ENCODE measurements around the gene UBR2. TPM values are rescaled to one million over a fixed set of nuclear protein-coding genes. Genes with fewer than 3 reads are reported as not detected.

Gene UBR2
- total and polyA plus RNA-seq, 7 donors, result 9.4 to 40.2 (median 33.6) TPM

GRCh38 chr6:42720739-42721138 lies 156.9 kb downstream of the UBR2 start:
- ATAC-seq, result no peak
- Histone ChIP-seq H3K4me3 (no peak overlapping the region), H3K27me3 (ENCODE audit: insufficient read depth in 3 of 3, low read length in 2 of 3) (no peaks in the 10 kb centered on the region), H3K4me1 (no peaks in the 10 kb centered on the region), H3K36me3 (ENCODE audit: insufficient read depth in 1 of 2, low read depth in 1 of 2) (no peaks in the 10 kb centered on the region), H3K9me3 (no peaks in the 10 kb centered on the region), H3K27ac (no peak overlapping the region)
- WGBS, 3 donors, result 64 to 77% (median 72%) methylated on average over 8 of the region's 8 CpGs
- TF ChIP-seq CTCF (IDR thresholded peaks at IDR 0.05), result no peak
- DNase-seq, result no peak
- intact Hi-C loops (cut with DNase I), result loop anchor here in 1 of 2 donors (10.0 kb wide), 1 partner anchor 154 kb away; the partner anchor contains the start of gene RPL7L1

- H3K9me3 ChIP-seq, result no peaks in the 10 kb centered on the region
- intact Hi-C loops (cut with DNase I), result loop anchor here in 1 of 2 donors (10.0 kb wide), 1 partner anchor 152 kb away; the partner anchor contains the start of gene RPL7L1
- no peak within 1 kb of the TSS for H3K4me3 ChIP-seq
- H3K4me1 ChIP-seq, result peaks cover 7% of the 10 kb centered on the region
- no peak for ATAC-seq
- no peaks in the 10 kb centered on the region for H3K27me3 ChIP-seq (ENCODE audit: insufficient read depth in 3 of 3, low read length in 2 of 3)
- WGBS, 3 donors, result 90 to 97% (median 93%) methylated on average over 6 of the region's 6 CpGs
- no peaks in the 10 kb centered on the region for H3K36me3 ChIP-seq (ENCODE audit: insufficient read depth in 1 of 2, low read depth in 1 of 2)
- TF ChIP-seq CTCF (IDR thresholded peaks at IDR 0.05), result no peak
- no peak within 1 kb of the TSS for H3K27ac ChIP-seq
- no peak for DNase-seq
Observed at GRCh38 chr6:42722497-42722896, 158.7 kb downstream of the UBR2 start, which contains the start of gene PRPH2. Gene PRPH2 (minus strand): TSS chr6:42722597. CDS start chr6:42722334, 263 bp downstream.

- intact Hi-C loops (cut with DNase I), result loop anchor here (5.0 to 10.0 kb wide), 2 partner anchors 150 to 152 kb away; partner anchors contain the start of gene RPL7L1 (in 2 of the 2)
- Histone ChIP-seq H3K9me3 (no peaks in the 10 kb centered on the region), H3K4me3 (no peak overlapping the region), H3K27me3 (ENCODE audit: insufficient read depth in 3 of 3, low read length in 2 of 3) (no peaks in the 10 kb centered on the region), H3K36me3 (ENCODE audit: insufficient read depth in 1 of 2, low read depth in 1 of 2) (no peaks in the 10 kb centered on the region), H3K4me1 (peaks cover 7% of the 10 kb centered on the region), H3K27ac (no peak overlapping the region)
- DNase-seq, result no peak
- TF ChIP-seq CTCF (IDR thresholded peaks at IDR 0.05), result no peak
- peak in 1 of 4 donors; percentile 42 for ATAC-seq
Observed at GRCh38 chr6:42724825-42725224, 161.0 kb downstream of the UBR2 start.

- TF ChIP-seq CTCF (IDR thresholded peaks at IDR 0.05), result no peak
- Histone ChIP-seq H3K4me3 (peak overlapping the region; percentile 75), H3K27me3 (ENCODE audit: insufficient read depth in 3 of 3, low read length in 2 of 3) (no peaks in the 10 kb centered on the region), H3K4me1 (peaks cover 7% of the 10 kb centered on the region), H3K27ac (peak overlapping the region; percentile 58), H3K9me3 (no peaks in the 10 kb centered on the region), H3K36me3 (ENCODE audit: insufficient read depth in 1 of 2, low read depth in 1 of 2) (no peaks in the 10 kb centered on the region)
- intact Hi-C loops (cut with DNase I), result loop anchor here (2.0 to 10.0 kb wide), 3 partner anchors 65 to 151 kb away; partner anchors contain the start of gene RPL7L1 (in 2 of the 2)
- ATAC-seq (no peak), DNase-seq (no peak)
Observed at GRCh38 chr6:42726026-42726425, 162.2 kb downstream of the UBR2 start.
